GM21526 (cell line): Measurements from ENCODE around the gene YTHDF1.
"Not testable (repeated sequence)": the region's sequence is repeated elsewhere in the genome, so short reads cannot be mapped to it uniquely, and the experiment has no call there.

ENCODE experiments used
- ATAC-seq: cut with Tn5 transposase; IDR thresholded peaks from one replicate; pipeline ENCODE4 v1.9.1; 2021; ENCODE audit warnings: moderate library complexity; ENCODE audit not compliant: unreplicated experiment, low FRiP score

The YTHDF1 gene

GRCh38 chr20:63160641-63161175, 55.2 kb downstream of the YTHDF1 start:
- ATAC-seq: no peak

GRCh38 chr20:63159826-63160640, 55.9 kb downstream of the YTHDF1 start:
- ATAC-seq: no peak

GRCh38 chr20:63159251-63159650, 56.7 kb downstream of the YTHDF1 start:
- ATAC-seq: not testable (repeated sequence)

- ATAC-seq: no peak
Measured at GRCh38 chr20:63158845-63159244, 57.1 kb downstream of the YTHDF1 start.

- ATAC-seq: no peak
Measured at GRCh38 chr20:63158352-63158751, 57.6 kb downstream of the YTHDF1 start.

GRCh38 chr20:63157431-63157830, 58.5 kb downstream of the YTHDF1 start:
- ATAC-seq: not testable (repeated sequence)

- ATAC-seq: no peak
Measured at GRCh38 chr20:63156221-63156671, 59.7 kb downstream of the YTHDF1 start.

GRCh38 chr20:63155266-63156165, 60.4 kb downstream of the YTHDF1 start:
- ATAC-seq: no peak

- no peak for ATAC-seq
Measured at GRCh38 chr20:63154395-63154794, 61.5 kb downstream of the YTHDF1 start.

- no peak for ATAC-seq
Measured at GRCh38 chr20:63153254-63154221, 62.4 kb downstream of the YTHDF1 start.

GRCh38 chr20:63152322-63153253, 63.3 kb downstream of the YTHDF1 start:
- no peak for ATAC-seq

GRCh38 chr20:63151554-63152321, 64.2 kb downstream of the YTHDF1 start:
- no peak for ATAC-seq

- ATAC-seq: no peak
Measured at GRCh38 chr20:63150911-63151531, 64.9 kb downstream of the YTHDF1 start.

- no peak for ATAC-seq
Measured at GRCh38 chr20:63150391-63150898, 65.5 kb downstream of the YTHDF1 start.

- no peak for ATAC-seq
Measured at GRCh38 chr20:63149531-63150192, 66.3 kb downstream of the YTHDF1 start.

- no peak for ATAC-seq
Measured at GRCh38 chr20:63148696-63149095, 67.2 kb downstream of the YTHDF1 start.

- no peak for ATAC-seq
Measured at GRCh38 chr20:63147532-63147931, 68.4 kb downstream of the YTHDF1 start.
